Muscle of arm (tissue), 14 donors: ENCODE data around the gene HPRT1. TPM values are rescaled to one million over a fixed set of nuclear protein-coding genes. Genes with fewer than 3 reads are reported as not detected.
"Not testable (repeated sequence)": the region's sequence is repeated elsewhere in the genome, so short reads cannot be mapped to it uniquely, and the experiment has no call there.

Source experiments
- DNase-seq: peaks from one replicate; pipeline ENCODE4 v3.0.0-alpha.2; 2013
- long read RNA-seq, 11 donors: transcript quantifications; one replicate each; lab custom pipeline, GENCODE V29; 2026
- polyA plus RNA-seq, 12 donors: library from polyadenylated mRNA; unstranded; fragments of 120-200 nt; gene quantifications; one replicate each; pipeline ENCODE4 v1.2.1, GENCODE V29; 2013; ENCODE audit not compliant: insufficient read length in 12 of 12

HPRT1 gene, protein sequence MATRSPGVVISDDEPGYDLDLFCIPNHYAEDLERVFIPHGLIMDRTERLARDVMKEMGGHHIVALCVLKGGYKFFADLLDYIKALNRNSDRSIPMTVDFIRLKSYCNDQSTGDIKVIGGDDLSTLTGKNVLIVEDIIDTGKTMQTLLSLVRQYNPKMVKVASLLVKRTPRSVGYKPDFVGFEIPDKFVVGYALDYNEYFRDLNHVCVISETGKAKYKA
- polyA plus RNA-seq, result 10 to 100 TPM in 11 of 12 donors, not detected in 1; 15.9 to 42.2 (median 28.8) TPM
- long read RNA-seq, donor 1, partial matches to known transcripts, result 5 of 14 reads
- long read RNA-seq, donor 1, other reads (novel, unspliced or antisense), result 7 of 14 reads
- long read RNA-seq, donor 2, partial matches to known transcripts, result 14 of 34 reads
- long read RNA-seq, donor 2, other reads (novel, unspliced or antisense), result 18 of 34 reads
- long read RNA-seq, donor 3, partial matches to known transcripts, result 0 of 8 reads
- long read RNA-seq, donor 3, other reads (novel, unspliced or antisense), result 8 of 8 reads
- long read RNA-seq, donor 4, partial matches to known transcripts, result 0 of 6 reads
- long read RNA-seq, donor 4, other reads (novel, unspliced or antisense), result 6 of 6 reads
- long read RNA-seq, donor 5, partial matches to known transcripts, result 0 of 12 reads
- long read RNA-seq, donor 5, other reads (novel, unspliced or antisense), result 11 of 12 reads
- long read RNA-seq, donor 6, partial matches to known transcripts, result 8 of 16 reads
- long read RNA-seq, donor 6, other reads (novel, unspliced or antisense), result 8 of 16 reads
- long read RNA-seq, donor 7, partial matches to known transcripts, result 0 of 5 reads
- long read RNA-seq, donor 7, other reads (novel, unspliced or antisense), result 5 of 5 reads
- long read RNA-seq, donor 8, partial matches to known transcripts, result 0 of 12 reads
- long read RNA-seq, donor 8, other reads (novel, unspliced or antisense), result 11 of 12 reads
- long read RNA-seq, donor 9, partial matches to known transcripts, result 0 of 6 reads
- long read RNA-seq, donor 9, other reads (novel, unspliced or antisense), result 6 of 6 reads
- long read RNA-seq, donor 10, partial matches to known transcripts, result 0 of 16 reads
- long read RNA-seq, donor 10, other reads (novel, unspliced or antisense), result 15 of 16 reads
- long read RNA-seq, donor 11, partial matches to known transcripts, result 6 of 18 reads
- long read RNA-seq, donor 11, other reads (novel, unspliced or antisense), result 10 of 18 reads

DNA sequence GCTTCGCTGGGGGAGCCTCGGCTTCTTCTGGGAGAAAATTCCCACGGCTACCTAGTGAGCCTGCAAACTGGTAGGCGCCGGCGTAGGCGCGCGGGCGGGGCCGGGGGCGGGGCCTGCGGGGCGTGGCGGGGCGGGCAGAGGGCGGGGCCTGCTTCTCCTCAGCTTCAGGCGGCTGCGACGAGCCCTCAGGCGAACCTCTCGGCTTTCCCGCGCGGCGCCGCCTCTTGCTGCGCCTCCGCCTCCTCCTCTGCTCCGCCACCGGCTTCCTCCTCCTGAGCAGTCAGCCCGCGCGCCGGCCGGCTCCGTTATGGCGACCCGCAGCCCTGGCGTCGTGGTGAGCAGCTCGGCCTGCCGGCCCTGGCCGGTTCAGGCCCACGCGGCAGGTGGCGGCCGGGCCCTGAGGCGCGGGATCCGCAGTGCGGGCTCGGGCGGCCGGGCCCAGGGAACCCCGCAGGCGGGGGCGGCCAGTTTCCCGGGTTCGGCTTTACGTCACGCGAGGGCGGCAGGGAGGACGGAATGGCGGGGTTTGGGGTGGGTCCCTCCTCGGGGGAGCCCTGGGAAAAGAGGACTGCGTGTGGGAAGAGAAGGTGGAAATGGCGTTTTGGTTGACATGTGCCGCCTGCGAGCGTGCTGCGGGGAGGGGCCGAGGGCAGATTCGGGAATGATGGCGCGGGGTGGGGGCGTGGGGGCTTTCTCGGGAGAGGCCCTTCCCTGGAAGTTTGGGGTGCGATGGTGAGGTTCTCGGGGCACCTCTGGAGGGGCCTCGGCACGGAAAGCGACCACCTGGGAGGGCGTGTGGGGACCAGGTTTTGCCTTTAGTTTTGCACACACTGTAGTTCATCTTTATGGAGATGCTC is at the start of gene HPRT1:
Gene HPRT1, plus strand, starts transcription at position 161 of the 857 bp plus-strand sequence. Its CDS starts 147 bp downstream, at position 308.
- peak; percentile 67 for DNase-seq

DNA sequence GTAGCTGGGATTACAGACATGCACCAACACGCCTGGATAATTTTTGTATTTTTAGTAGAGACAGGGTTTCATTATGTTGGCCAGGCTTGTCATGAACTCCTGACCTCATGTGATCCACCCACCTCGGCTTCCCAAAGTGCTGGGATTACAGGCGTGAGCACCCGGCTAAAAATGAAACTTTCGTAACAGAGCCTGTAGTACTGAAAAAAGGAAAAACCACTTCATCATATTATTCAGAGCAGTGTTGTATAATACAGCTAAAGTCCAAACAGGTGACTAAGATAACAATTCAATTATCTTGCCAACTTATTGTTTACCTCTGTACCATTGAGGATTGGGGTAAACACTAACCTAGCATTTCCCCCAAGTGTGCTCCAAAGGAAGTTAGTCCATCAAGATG is 43.9 kb upstream of the HPRT1 start:
- DNase-seq, result no peak

DNA sequence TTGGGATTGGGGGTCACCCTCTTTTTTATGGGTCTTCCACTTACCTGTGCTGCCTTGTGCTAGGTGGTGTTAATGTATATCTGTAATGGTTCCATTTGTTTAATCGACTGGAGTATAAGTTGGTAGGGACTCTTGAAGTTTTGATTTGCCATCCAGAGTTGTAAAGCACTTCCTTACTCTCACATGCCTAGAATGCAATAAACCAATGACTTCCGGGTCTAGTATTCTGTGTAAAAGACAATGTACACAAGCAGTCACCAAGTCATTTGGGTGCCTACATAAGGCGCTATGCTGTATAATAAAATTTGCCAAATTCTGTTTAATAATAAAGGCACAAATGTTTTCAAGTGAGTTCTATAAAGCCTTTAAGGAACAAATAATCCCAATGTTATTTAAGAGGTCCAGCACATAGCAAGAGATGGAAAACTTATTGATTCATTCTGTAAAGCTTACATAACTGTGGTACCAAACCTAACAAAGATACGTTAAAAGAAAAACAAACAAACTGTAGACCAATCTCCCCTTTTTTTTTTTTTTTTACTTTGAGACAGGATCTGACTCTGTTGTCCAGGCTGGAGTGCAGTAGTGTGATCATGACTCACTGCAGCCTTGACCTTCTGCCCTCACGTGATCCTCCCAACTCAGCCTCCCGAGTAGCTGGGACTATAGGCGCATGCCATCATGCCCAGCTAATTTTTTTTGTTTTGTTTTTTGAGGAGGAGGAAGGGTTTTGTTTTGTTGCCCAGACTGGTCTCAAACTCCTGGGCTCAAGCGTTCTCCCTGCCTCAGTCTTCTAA is 41.5 kb upstream of the HPRT1 start:
- no peak for DNase-seq

DNA sequence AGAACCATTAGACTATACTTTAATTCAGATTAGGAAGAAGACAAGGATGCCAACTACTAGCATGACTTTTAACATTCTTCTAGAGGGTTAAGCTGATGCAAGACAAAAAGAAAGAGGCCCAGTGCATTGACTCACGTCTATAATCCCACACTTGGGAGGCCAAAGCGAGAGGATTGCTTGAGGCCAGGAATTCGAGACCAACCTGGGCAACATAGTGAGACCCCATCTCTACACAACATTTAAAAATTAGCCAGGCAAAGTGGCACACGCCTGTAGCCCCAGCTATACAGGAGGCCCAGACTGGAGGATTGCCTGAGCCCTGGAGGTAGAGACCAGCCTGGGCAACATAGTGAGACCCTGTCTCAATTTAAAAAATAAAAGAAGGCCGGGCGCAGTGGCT is 40.2 kb upstream of the HPRT1 start:
- DNase-seq, result no peak

DNA sequence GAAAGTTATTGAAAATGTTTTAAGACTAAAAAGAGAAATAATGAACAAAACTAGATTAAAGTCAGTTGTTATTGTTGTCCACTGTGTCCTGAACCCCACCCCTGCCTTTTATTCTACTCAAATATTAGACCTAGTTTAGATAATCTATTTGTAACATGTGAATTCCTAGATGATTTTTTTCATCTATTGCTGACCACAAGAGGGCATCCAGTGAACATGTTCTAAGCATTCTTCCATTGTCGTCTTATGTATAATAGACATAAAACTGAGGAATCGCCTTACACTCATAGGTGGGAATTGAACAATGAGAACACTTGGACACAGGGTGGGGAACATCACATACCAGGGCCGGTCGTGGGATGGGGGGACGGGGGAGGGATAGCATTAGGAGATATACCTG is 36.4 kb upstream of the HPRT1 start:
- DNase-seq, result peak; percentile 5

DNA sequence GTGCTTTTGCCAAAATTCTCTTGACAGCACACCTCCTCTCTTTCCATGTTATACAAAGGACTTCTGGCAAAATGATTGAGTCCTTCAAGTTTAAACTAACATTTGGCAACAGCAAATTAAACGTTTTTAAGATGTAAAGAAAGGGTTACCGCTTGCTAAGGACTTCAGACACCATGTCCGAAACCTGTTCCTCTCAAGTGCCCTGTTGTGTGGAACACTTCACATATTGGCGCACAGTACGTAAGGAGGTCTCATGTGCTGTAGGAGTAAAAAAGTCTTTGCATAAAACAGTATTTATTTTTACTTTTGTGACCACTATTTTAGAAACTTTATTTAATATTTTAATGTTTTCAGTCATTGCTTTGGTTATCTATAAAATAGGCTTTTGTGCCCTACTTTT is 33.7 kb upstream of the HPRT1 start:
- no peak for DNase-seq

DNA sequence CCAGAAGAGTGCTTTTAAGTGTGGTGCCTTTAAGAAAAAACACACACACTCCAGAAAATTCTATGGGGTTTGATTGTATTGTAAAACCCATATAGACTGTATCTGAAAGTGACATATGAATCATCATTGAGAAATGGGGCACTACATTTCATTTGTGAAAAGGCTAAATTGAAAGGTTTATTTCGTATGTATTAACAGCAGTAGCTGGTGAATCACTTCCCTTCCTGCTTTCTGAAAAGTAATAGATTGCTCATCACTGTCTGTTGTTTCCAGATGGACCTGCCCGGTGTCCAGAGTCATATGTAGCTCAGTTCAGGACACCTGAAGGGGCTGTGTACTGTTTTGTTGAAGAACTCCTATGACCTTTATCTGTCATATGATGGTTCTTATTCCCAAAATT is 28.1 kb upstream of the HPRT1 start:
- DNase-seq, result no peak

DNA sequence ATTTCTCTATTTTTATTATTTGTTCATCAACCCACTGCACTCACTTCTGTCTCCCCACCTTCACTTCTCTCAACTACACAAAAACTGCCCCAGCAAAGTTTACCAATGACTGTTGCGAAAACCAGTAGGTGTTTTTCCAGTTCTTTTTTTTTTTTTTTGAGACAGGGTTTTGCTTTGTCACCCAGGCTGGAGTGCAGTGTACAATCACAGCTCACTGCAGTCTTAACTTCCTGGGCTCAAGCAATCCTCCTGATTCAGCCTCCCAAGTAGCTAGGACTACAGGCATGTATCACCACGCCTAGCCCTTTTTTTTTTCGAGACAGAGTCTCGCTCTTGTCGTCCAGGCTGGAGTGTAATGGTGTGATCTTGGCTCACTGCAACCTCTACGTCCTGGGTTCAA is 24.1 kb upstream of the HPRT1 start:
- DNase-seq, result no peak

DNA sequence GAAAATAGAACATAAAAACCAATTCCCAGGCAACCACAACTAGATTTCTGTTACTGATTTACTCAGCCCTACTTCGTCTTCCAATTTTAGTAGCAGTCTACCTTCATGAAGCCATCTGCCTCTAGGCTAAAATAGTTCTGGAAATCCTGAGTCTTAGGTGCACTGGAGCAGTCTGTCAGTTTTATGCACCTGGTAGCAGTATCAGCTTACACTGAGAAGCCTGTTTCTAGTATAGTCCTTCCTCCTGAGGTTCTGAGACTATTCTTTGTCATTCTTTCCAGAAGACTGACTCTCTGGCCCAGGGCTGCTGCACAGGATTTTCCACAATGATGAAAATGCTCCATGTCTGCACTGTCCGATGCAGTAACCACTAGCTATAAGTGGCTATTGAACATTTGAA is 16.9 kb upstream of the HPRT1 start:
- no peak for DNase-seq

DNA sequence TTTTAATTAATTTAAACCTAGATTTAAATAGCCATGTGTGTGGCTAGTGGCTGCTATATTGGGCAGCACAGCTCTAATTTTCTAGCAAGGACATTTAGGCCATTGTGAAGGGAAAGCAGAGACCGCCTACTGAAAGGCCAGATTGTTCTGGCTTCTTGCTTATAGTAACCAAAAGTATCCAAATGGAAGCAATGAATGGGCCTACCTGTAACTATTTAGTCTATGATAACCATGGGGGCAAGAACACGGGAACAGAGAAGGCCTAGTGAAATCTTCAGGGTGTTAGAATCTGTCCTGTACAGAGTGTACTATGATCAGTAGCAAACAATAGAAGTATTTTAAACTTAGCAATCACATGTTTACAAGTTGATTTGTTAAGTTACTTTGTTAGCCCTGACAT is 16.5 kb upstream of the HPRT1 start:
- no peak for DNase-seq

DNA sequence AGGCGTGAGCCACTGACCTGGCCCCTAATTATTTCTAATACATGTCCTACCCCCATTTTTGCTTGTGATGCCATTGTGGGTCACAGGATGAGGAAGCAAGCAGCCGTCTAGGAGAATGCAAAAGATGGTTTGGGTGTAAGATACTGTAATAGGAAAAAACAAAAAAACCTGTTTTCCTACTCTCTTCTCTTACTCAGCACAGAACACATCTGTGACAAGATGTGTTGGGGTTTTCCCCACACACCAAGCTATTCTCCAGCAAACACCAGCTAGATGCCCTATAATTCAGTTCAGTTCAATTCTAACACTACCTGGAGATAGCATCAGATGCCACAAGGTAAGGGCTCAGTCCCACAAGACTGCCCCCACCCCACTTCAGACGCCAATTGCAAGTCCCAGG is 15.3 kb upstream of the HPRT1 start:
- no peak for DNase-seq

DNA sequence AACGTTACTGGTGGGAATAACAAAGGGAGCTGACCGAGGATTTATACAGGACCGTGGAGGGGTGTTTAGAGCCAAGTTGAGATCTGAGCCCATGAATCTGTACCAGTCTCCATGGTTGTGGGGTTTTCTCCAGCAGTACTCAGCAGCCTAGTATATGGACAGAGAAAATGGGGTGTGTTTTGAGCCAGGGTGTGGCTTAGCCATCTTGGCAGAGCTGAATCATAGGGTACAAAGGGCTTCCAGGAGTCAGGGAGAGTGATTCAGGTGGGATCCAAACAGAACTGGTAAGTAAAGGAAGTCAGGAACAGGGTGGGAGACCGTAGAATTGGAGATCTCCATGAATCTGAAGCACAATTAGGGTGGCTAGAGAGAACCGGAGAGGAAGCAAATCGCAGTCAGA is 7.4 kb upstream of the HPRT1 start:
- no peak for DNase-seq

DNA sequence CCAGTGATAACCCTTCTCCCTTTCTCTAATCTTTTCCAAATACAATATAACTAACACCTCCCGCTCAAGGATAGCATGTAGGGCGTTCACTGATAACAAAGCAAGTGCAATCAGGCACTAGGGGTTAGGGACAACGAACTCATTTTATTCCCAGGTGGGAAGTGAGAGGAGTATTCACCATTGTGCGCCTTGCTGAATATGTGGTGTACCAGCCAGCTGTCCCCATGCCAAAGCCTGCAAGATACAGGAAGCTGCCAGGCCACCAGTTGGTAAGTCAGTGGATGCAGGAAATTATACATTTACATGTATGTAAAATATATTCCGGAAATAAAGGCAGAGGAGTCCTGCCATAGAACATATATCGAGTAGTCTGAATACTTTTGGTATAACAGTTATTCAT is 6.3 kb upstream of the HPRT1 start:
- DNase-seq, result no peak

DNA sequence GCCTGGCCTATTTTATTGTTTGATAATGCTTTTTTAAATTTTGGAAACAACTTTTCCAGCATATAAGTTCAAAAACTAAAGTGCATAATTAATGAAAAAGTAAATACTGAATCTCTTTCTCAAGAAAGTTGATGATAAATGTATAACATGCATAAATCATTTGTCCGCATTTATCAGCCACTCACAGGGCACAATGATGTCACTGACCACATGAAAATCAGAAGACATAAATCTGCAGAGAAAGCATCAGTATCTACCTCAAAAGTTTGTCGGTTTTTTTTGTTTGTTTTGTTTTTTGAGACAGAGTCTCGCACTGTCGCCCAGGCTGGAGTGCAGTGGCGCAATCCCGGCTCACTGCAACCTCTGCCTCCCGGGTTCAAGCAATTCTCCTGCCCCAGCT is 5.5 kb upstream of the HPRT1 start:
- DNase-seq, result no peak

DNA sequence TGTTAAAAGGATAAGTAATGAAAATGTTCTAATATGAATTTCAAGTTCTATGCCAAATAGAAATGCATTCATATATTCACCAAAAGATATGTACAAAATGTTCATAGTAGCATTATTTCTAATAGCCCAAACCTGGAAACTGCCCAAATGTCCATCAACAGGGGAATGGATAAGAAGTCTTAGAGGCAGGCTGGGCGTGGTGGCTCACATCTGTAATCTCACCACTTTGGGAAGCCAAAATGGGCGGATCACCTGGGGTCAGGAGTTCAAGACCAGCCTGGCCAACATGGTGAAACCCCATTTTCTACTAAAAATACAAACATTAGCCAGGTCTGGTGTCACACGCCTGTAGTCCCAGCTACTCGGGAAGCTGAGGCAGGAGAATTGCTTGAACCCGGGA is 2.3 kb upstream of the HPRT1 start:
- no peak for DNase-seq

DNA sequence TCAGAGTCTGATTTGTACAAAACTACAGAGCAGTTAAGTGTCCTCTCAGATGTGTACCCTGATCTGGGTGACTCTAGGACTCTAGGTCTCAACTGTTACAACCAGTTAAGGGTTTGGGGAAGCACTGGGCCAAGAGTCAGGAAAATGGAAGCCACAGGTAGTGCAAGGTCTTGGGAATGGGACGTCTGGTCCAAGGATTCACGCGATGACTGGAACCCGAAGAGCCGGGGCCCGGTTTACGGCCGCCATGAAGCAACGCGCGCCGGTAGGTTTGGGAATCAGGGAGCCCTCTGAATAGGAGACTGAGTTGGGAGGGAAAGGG is 321 bp upstream of the HPRT1 start:
- no peak for DNase-seq

DNA sequence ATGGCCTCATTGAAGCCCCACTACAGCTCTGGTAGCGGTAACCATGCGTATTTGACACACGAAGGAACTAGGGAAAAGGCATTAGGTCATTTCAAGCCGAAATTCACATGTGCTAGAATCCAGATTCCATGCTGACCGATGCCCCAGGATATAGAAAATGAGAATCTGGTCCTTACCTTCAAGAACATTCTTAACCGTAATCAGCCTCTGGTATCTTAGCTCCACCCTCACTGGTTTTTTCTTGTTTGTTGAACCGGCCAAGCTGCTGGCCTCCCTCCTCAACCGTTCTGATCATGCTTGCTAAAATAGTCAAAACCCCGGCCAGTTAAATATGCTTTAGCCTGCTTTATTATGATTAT is 876 bp downstream of the HPRT1 start:
- DNase-seq, result peak; percentile 9

DNA sequence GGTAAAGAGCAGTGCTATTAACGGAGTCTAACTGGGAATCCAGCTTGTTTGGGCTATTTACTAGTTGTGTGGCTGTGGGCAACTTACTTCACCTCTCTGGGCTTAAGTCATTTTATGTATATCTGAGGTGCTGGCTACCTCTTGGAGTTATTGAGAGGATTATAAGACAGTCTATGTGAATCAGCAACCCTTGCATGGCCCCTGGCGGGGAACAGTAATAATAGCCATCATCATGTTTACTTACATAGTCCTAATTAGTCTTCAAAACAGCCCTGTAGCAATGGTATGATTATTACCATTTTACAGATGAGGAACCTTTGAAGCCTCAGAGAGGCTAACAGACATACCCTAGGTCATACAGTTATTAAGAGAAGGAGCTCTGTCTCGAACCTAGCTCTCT is 1.5 kb downstream of the HPRT1 start:
- DNase-seq, result no peak

DNA sequence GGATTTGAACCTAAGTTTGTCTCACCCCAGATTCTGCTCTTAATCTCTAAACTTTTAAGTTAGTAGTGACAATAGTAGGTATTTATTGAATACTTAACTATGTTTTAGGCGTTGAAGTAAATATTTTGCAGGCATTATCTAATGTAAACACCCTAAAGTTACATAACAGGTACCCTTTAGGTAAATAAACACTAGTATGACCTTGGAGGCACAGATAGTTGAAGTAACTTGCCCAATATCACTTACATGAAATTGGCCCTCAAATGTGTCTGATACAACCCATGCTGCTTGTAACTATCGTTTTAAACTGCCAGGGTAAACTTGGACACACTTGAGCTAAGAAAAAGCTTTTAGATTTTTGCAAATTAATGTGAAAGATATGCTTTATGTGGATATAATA is 3.0 kb downstream of the HPRT1 start:
- no peak for DNase-seq

DNA sequence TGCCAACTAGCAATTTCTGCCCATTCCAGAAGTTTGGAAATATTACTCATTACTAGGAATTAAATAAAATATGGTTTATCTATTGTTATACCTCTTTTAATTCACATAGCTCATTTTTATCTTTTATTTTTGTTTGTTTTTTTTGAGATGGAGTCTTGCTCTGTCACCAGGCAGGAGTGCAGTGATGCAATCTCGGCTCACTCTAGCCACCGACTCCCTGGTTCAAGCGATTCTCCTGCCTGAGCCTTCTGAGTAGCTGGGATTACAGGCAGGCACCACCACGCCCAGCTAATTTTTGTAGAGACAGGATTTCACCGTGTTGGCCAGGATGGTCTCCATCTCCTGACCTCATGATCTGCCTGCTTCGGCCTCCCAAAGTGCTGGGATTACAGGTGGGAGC is 4.5 kb downstream of the HPRT1 start:
- DNase-seq, result not testable (repeated sequence)

DNA sequence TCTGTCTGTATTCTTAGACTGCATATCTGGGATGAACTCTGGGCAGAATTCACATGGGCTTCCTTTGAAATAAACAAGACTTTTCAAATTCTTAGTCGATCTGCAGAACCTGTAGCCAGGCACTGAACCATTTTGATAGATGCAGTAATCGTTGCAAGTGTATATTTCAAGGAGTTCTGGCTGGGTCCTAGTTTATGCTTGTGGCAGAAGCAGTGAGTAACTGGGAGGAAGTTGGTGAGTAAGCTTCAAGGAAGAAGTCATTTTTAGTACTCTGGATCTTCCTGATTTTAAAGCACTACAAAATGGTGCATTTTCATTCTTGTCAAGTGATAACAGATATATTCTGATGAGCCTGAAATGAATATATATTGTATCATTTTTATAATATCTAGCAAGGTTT is 9.5 kb downstream of the HPRT1 start:
- no peak for DNase-seq
